Panc1 (cell line): ENCODE data around the gene NFATC2. TPM values are rescaled to one million over a fixed set of nuclear protein-coding genes. Genes with fewer than 3 reads are reported as not detected.

ENCODE experiments used
- ATAC-seq: fragments of 200-7000 bp; cut with Tn5 transposase; 2 replicates; pipeline ENCODE4 v1.9.1; 2020; ENCODE audit warnings: mild to moderate bottlenecking, moderate library complexity
- BruUV-seq: library from RNA; stranded (reverse); fragments of 400-500 nt; replicated peaks from 2 replicates; lab custom pipeline; 2021; lab: Mats Ljungman, UMichigan
- CTCF ChIA-PET: fragments of 300-600 bp; sonication (Branson Sonifier 250); formaldehyde crosslinking; loops from one replicate; lab custom pipeline; 2022; ENCODE audit warnings: antibody characterized with exemption; lab: Charles Lee
- POLR2A ChIA-PET: fragments of 300-600 bp; sonication (Branson Sonifier 250); formaldehyde crosslinking; loops from one replicate; lab custom pipeline; 2022; ENCODE audit warnings: antibody characterized with exemption; lab: Charles Lee
- DNase-seq: peaks from one replicate; pipeline ENCODE4 v3.0.0-alpha.2; 2010; ENCODE audit warnings: low read depth, low spot score
- H3K27ac ChIP-seq: 2 replicates; pipeline ENCODE4 v1.5.1; 2011; ENCODE audit warnings: mild to moderate bottlenecking, low read length, inconsistent platforms
- H3K27me3 ChIP-seq: fragments of 200-500 bp; sonication (Bioruptor generic); 2 replicates; pipeline ENCODE4 v1.6.0; 2014; ENCODE audit warnings: low read length, inconsistent platforms; ENCODE audit not compliant: control insufficient read depth, insufficient read depth
- H3K36me3 ChIP-seq: fragments of 200-500 bp; sonication (Bioruptor generic); 2 replicates; pipeline ENCODE4 v1.5.1; 2014; ENCODE audit warnings: inconsistent platforms, mild to moderate bottlenecking, low read length, moderate library complexity; ENCODE audit not compliant: control insufficient read depth, insufficient read depth
- H3K4me1 ChIP-seq: 2 replicates; pipeline ENCODE4 v1.5.1; 2011; ENCODE audit warnings: inconsistent platforms, mild to moderate bottlenecking, low read length, moderate library complexity; ENCODE audit not compliant: control insufficient read depth, insufficient read depth
- H3K4me3 ChIP-seq, 2 experiments: 2 replicates each; pipeline ENCODE4 v1.5.1; 2011 to 2012; ENCODE audit warnings: low read depth in 2 of 2, low read length in 2 of 2, mild to moderate bottlenecking in 2 of 2, inconsistent platforms in 1 of 2, moderate library complexity in 1 of 2
- H3K9me3 ChIP-seq: fragments of 200-500 bp; sonication (Bioruptor generic); 2 replicates; pipeline ENCODE4 v1.5.1; 2014; ENCODE audit warnings: low read depth, mild to moderate bottlenecking, inconsistent platforms, low read length, moderate library complexity; ENCODE audit not compliant: control insufficient read depth, insufficient read depth
- POLR2AphosphoS5 ChIP-seq: IDR thresholded peaks from 2 replicates; pipeline ENCODE4 v1.6.1; 2012; ENCODE audit warnings: mild to moderate bottlenecking, low read depth, low read length, moderate library complexity
- SIN3A ChIP-seq: IDR thresholded peaks from 2 replicates; pipeline ENCODE4 v1.6.1; 2012; ENCODE audit warnings: low read depth, mild to moderate bottlenecking, low read length, moderate library complexity, borderline replicate concordance; ENCODE audit not compliant: insufficient read depth
- TCF7L2 ChIP-seq: IDR thresholded peaks from 2 replicates; pipeline ENCODE4 v1.6.1; 2011; ENCODE audit warnings: mild to moderate bottlenecking, low read depth, low read length, inconsistent platforms
- in situ Hi-C: cut with HindIII; loops from 2 replicates; pipeline ENCODE4 v1.10.0; 2016; ENCODE audit warnings: low sequenced_read_pairs, low pct_unique_long_range_greater_than_20kb
- intact Hi-C: fragments of 100-400 bp; cut with micrococcal nuclease; formaldehyde crosslinking; loops from one replicate; pipeline ENCODE4 v1.10.0; 2022; ENCODE audit not compliant: unreplicated experiment
- total RNA-seq: library from RNA; stranded (reverse); gene quantifications from one replicate; pipeline ENCODE4 v1.2.1, GENCODE V29; 2021; ENCODE audit not compliant: unreplicated experiment
- TF ChIP-seq, protein P1 (sequence below): fragments of 450-650 bp; IDR thresholded peaks from 2 replicates; pipeline ENCODE4 v1.5.1; 2017; ENCODE audit warnings: mild to moderate bottlenecking
- TF ChIP-seq, protein P2 (sequence below), 2 experiments: IDR thresholded peaks; 2 replicates each; pipeline ENCODE4 v1.6.1; 2011 to 2012; ENCODE audit warnings: low read depth in 2 of 2, control low read depth in 1 of 2, low read length in 1 of 2, mild to moderate bottlenecking in 1 of 2, moderate library complexity in 1 of 2; ENCODE audit not compliant: insufficient read depth in 1 of 2

The NFATC2 gene
- total RNA-seq, 1 experiment from 2014 or later = 10.6 TPM

- Histone ChIP-seq H3K4me3 (no peak overlapping the region), H3K9me3 (no peaks in the 10 kb centered on the region), H3K36me3 (no peaks in the 10 kb centered on the region), H3K4me1 (no peaks in the 10 kb centered on the region), H3K27me3 (no peaks in the 10 kb centered on the region), H3K27ac (no peak overlapping the region)
- CTCF ChIA-PET = no interaction called here
- ATAC-seq = no peak
- POLR2A ChIA-PET = no interaction called here
- TF ChIP-seq SIN3A = no peak
- TF ChIP-seq, protein P1, sequence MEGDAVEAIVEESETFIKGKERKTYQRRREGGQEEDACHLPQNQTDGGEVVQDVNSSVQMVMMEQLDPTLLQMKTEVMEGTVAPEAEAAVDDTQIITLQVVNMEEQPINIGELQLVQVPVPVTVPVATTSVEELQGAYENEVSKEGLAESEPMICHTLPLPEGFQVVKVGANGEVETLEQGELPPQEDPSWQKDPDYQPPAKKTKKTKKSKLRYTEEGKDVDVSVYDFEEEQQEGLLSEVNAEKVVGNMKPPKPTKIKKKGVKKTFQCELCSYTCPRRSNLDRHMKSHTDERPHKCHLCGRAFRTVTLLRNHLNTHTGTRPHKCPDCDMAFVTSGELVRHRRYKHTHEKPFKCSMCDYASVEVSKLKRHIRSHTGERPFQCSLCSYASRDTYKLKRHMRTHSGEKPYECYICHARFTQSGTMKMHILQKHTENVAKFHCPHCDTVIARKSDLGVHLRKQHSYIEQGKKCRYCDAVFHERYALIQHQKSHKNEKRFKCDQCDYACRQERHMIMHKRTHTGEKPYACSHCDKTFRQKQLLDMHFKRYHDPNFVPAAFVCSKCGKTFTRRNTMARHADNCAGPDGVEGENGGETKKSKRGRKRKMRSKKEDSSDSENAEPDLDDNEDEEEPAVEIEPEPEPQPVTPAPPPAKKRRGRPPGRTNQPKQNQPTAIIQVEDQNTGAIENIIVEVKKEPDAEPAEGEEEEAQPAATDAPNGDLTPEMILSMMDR = no peak
- TF ChIP-seq TCF7L2 = no peak
- TF ChIP-seq POLR2AphosphoS5 = no peak
- TF ChIP-seq, protein P2, sequence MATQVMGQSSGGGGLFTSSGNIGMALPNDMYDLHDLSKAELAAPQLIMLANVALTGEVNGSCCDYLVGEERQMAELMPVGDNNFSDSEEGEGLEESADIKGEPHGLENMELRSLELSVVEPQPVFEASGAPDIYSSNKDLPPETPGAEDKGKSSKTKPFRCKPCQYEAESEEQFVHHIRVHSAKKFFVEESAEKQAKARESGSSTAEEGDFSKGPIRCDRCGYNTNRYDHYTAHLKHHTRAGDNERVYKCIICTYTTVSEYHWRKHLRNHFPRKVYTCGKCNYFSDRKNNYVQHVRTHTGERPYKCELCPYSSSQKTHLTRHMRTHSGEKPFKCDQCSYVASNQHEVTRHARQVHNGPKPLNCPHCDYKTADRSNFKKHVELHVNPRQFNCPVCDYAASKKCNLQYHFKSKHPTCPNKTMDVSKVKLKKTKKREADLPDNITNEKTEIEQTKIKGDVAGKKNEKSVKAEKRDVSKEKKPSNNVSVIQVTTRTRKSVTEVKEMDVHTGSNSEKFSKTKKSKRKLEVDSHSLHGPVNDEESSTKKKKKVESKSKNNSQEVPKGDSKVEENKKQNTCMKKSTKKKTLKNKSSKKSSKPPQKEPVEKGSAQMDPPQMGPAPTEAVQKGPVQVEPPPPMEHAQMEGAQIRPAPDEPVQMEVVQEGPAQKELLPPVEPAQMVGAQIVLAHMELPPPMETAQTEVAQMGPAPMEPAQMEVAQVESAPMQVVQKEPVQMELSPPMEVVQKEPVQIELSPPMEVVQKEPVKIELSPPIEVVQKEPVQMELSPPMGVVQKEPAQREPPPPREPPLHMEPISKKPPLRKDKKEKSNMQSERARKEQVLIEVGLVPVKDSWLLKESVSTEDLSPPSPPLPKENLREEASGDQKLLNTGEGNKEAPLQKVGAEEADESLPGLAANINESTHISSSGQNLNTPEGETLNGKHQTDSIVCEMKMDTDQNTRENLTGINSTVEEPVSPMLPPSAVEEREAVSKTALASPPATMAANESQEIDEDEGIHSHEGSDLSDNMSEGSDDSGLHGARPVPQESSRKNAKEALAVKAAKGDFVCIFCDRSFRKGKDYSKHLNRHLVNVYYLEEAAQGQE (IDR thresholded peaks at IDR 0.05; ENCODE audit: insufficient read depth in 1 of 2, low read depth in 2 of 2, low read length in 1 of 2) = no peak
- intact Hi-C loops (no loop called here), in situ Hi-C loops (no loop called here)
- no TSS peak for BruUV-seq
- DNase-seq = no peak
Observed at GRCh38 chr20:51357543-51357942, 185.0 kb downstream of the NFATC2 start.

- Histone ChIP-seq H3K27me3 (no peaks in the 10 kb centered on the region), H3K9me3 (no peaks in the 10 kb centered on the region), H3K4me1 (no peaks in the 10 kb centered on the region), H3K4me3 (no peak overlapping the region), H3K36me3 (no peaks in the 10 kb centered on the region), H3K27ac (no peak overlapping the region)
- BruUV-seq = no TSS peak
- ChIA-PET CTCF (no interaction called here), POLR2A (no interaction called here)
- ATAC-seq = no peak
- no peak for TF ChIP-seq TCF7L2
- TF ChIP-seq, protein P1 = no peak
- no peak for TF ChIP-seq POLR2AphosphoS5
- TF ChIP-seq, protein P2 (IDR thresholded peaks at IDR 0.05; ENCODE audit: insufficient read depth in 1 of 2, low read depth in 2 of 2, low read length in 1 of 2) = no peak
- no peak for TF ChIP-seq SIN3A
- intact Hi-C loops = no loop called here
- no peak for DNase-seq
- in situ Hi-C loops = no loop called here
Observed at GRCh38 chr20:51356871-51357270, 185.6 kb downstream of the NFATC2 start.
